BJ (cell line): ENCODE results near the gene C1orf198. TPM values are rescaled to one million over a fixed set of nuclear protein-coding genes. Genes with fewer than 3 reads are reported as not detected.

Source experiments
- CTCF ChIA-PET: fragments of 350-600 bp; formaldehyde crosslinking; extraction: SDS; loops from one replicate; lab custom pipeline; 2021; ENCODE audit warnings: antibody characterized with exemption, inconsistent platforms; lab: Yijun Ruan, JAX
- POLR2A ChIA-PET: fragments of 300-600 bp; sonication (Branson Sonifier 250); formaldehyde crosslinking; extraction: SDS; loops from one replicate; lab custom pipeline; 2021; ENCODE audit warnings: antibody characterized with exemption; lab: Charles Lee
- DNase-seq: peaks from one replicate; pipeline ENCODE4 v3.0.0-alpha.2; 2011; ENCODE audit warnings: low read depth
- H3K27me3 ChIP-seq: 2 replicates; pipeline ENCODE4 v1.6.0; 2011; ENCODE audit warnings: low read length; ENCODE audit not compliant: control insufficient read depth, insufficient read depth
- H3K36me3 ChIP-seq: 2 replicates; pipeline ENCODE4 v1.5.1; 2011; ENCODE audit warnings: low read length; ENCODE audit not compliant: control insufficient read depth, insufficient read depth
- H3K4me3 ChIP-seq: 2 replicates; pipeline ENCODE4 v1.5.1; 2011; ENCODE audit warnings: low read depth, mild to moderate bottlenecking, control low read depth, low read length
- polyA plus RNA-seq: library from polyadenylated mRNA; depleted of rRNA; stranded (reverse); fragments of >200 nt; gene quantifications from 2 replicates; pipeline ENCODE4 v1.2.3, GENCODE V29; 2011
- TF ChIP-seq, protein P1 (sequence below): IDR thresholded peaks from 2 replicates; pipeline ENCODE4 v1.5.1; 2011; ENCODE audit warnings: low read depth, mild to moderate bottlenecking, control low read depth, inconsistent platforms, low read length, moderate library complexity; ENCODE audit not compliant: insufficient read depth

Gene C1orf198
- polyA plus RNA-seq, 1 experiment = 195 TPM

GRCh38 chr1:230905733-230906132 lies 37.4 kb upstream of the C1orf198 start:
- ChIA-PET POLR2A (no interaction called here), CTCF (interaction anchor here (0.5 kb wide), 1 partner anchor 802 kb away, joined by 3 read pairs; no protein-coding TSS in a partner anchor)
- Histone ChIP-seq H3K27me3 (no peaks in the 10 kb centered on the region), H3K4me3 (no peak overlapping the region), H3K36me3 (0 out of 2 replicates have a peak, but pooled peaks cover 2% of the 10 kb centered on the region)
- DNase-seq = no peak
- TF ChIP-seq, protein P1, sequence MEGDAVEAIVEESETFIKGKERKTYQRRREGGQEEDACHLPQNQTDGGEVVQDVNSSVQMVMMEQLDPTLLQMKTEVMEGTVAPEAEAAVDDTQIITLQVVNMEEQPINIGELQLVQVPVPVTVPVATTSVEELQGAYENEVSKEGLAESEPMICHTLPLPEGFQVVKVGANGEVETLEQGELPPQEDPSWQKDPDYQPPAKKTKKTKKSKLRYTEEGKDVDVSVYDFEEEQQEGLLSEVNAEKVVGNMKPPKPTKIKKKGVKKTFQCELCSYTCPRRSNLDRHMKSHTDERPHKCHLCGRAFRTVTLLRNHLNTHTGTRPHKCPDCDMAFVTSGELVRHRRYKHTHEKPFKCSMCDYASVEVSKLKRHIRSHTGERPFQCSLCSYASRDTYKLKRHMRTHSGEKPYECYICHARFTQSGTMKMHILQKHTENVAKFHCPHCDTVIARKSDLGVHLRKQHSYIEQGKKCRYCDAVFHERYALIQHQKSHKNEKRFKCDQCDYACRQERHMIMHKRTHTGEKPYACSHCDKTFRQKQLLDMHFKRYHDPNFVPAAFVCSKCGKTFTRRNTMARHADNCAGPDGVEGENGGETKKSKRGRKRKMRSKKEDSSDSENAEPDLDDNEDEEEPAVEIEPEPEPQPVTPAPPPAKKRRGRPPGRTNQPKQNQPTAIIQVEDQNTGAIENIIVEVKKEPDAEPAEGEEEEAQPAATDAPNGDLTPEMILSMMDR = no peak

DNA sequence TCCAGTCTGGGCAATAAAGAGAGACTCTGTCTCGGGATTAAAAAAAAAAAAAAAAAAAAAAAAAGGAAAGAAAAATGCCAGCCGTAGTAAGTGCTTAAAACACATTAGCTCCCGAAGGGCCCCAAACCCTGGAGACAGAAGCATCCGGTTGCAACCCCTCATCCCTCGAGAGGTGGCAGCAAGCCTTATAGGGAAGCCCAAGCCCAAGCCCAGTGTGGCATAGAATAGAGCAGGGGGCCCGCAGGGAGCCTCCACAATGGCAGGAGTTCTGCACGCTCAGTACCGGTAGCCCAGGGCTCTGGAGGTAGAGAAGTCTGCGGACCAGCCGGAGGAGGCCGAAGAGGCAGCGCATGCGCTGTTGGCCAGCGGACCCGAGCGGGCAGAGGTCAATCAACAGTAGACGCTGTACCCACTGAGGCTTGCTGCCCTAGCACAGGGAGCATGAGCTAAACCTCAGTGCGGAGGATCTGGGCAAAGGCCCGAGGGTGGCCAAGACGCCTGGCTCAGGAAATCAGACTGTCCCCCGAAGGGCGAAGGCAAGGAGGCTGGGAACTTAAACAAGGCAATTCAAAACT lies 34.1 kb upstream of the C1orf198 start:
- ChIA-PET POLR2A (interaction anchor here (0.6 kb wide), 1 partner anchor 34 kb away, joined by 10 read pairs; no protein-coding TSS in a partner anchor), CTCF (interaction anchor here (0.7 to 1.4 kb wide), 2 partner anchors 9 to 14 kb away, joined by 3 to 4 read pairs; no protein-coding TSS in a partner anchor)
- no peak for DNase-seq
- Histone ChIP-seq H3K36me3 (no peaks in the 10 kb centered on the region), H3K4me3 (no peak overlapping the region), H3K27me3 (no peaks in the 10 kb centered on the region)
- TF ChIP-seq, protein P1 = no peak

DNA sequence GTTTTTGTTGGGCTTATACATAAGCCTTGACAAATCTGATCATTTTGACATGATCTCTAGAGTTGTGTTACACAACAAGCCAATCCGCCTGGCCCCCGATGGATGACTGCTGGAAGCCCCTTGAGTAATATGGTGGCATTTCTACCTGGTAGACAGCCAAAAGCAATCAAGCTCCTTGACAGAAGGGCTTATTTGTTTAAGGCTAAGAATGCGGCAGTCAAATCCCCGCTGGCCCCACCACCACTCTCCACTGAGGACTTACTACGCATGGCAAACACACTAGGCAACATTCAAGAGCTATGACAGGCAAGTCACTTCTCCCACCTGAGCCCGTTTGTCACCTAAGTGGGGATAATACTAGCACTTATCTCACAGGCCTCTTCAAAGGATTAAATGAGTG lies 33.4 kb upstream of the C1orf198 start:
- POLR2A ChIA-PET = no interaction called here
- DNase-seq = no peak
- TF ChIP-seq, protein P1 = no peak
- H3K4me3 ChIP-seq = no peak overlapping the region
- CTCF ChIA-PET = interaction anchor here (0.9 to 1.4 kb wide), 2 partner anchors 9 to 15 kb away, joined by 3 to 4 read pairs; no protein-coding TSS in a partner anchor
- H3K36me3 ChIP-seq = no peaks in the 10 kb centered on the region
- H3K27me3 ChIP-seq = no peaks in the 10 kb centered on the region

- H3K36me3 ChIP-seq = no peaks in the 10 kb centered on the region
- POLR2A ChIA-PET = interaction anchor here (1.0 kb wide), 1 partner anchor 34 kb away, joined by 3 read pairs; no protein-coding TSS in a partner anchor
- no peaks in the 10 kb centered on the region for H3K27me3 ChIP-seq
- no peak overlapping the region for H3K4me3 ChIP-seq
- CTCF ChIA-PET = interaction anchor here (0.6 to 2.0 kb wide), 8 partner anchors 10 to 103 kb away, joined by 3 to 5 read pairs (median 3); no protein-coding TSS in a partner anchor
- TF ChIP-seq, protein P1 = no peak
- DNase-seq = no peak
Observed at GRCh38 chr1:230900984-230901383, 32.7 kb upstream of the C1orf198 start.

GRCh38 chr1:230899841-230900251 lies 31.5 kb upstream of the C1orf198 start:
- H3K27me3 ChIP-seq = no peaks in the 10 kb centered on the region
- no peak overlapping the region for H3K4me3 ChIP-seq
- TF ChIP-seq, protein P1 = no peak
- ChIA-PET POLR2A (no interaction called here), CTCF (interaction anchor here (1.0 to 2.0 kb wide), 3 partner anchors 13 to 102 kb away, joined by 3 to 5 read pairs (median 3); no protein-coding TSS in a partner anchor)
- peak; percentile 61 for DNase-seq
- H3K36me3 ChIP-seq = no peaks in the 10 kb centered on the region
